ENCODE data around the gene TUBA8. TPM values are rescaled to one million over a fixed set of nuclear protein-coding genes. Genes with fewer than 3 reads are reported as not detected.

Gene TUBA8
- total RNA-seq, 1 donor, result 0.36 TPM

DNA sequence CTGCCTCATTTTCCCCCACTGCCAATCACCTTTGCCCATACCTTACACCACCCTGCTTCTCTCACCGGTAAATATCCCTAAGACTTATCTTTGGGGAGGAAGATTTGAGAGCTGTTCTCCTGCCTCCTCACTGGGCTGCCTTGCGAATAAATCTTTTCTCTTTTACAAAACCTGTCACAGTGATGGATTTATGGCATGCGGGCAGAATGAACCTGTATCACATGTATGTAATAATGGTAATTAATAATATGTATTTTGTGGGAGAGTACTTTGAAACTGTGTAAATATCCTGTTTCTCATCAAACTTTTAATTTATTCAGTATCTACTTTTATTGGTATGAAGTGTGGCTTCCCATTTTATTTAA is 35.8 kb downstream of the TUBA8 start:
- DNase-seq (ENCODE audit: insufficient read length, low spot score, missing footprints), result peak; percentile 41
- no peak overlapping the region for H3K27ac ChIP-seq (ENCODE audit: low read depth, low read length)
- no peaks in the 10 kb centered on the region for H3K36me3 ChIP-seq (ENCODE audit: insufficient read depth, low read length)
- H3K79me2 ChIP-seq (ENCODE audit: insufficient read depth, low read length), result no peaks in the 10 kb centered on the region
- no peak overlapping the region for H3K4me2 ChIP-seq (ENCODE audit: insufficient read depth, low read length)
- H4K20me1 ChIP-seq (ENCODE audit: insufficient read depth, low read length), result no peaks in the 10 kb centered on the region
- TF ChIP-seq, protein P1, sequence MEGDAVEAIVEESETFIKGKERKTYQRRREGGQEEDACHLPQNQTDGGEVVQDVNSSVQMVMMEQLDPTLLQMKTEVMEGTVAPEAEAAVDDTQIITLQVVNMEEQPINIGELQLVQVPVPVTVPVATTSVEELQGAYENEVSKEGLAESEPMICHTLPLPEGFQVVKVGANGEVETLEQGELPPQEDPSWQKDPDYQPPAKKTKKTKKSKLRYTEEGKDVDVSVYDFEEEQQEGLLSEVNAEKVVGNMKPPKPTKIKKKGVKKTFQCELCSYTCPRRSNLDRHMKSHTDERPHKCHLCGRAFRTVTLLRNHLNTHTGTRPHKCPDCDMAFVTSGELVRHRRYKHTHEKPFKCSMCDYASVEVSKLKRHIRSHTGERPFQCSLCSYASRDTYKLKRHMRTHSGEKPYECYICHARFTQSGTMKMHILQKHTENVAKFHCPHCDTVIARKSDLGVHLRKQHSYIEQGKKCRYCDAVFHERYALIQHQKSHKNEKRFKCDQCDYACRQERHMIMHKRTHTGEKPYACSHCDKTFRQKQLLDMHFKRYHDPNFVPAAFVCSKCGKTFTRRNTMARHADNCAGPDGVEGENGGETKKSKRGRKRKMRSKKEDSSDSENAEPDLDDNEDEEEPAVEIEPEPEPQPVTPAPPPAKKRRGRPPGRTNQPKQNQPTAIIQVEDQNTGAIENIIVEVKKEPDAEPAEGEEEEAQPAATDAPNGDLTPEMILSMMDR (IDR thresholded peaks at IDR 0.05; ENCODE audit: extremely low read depth, low read depth, low read length), result no peak
- peaks cover 4% of the 10 kb centered on the region for H3K4me1 ChIP-seq (ENCODE audit: insufficient read depth, low read length)
- no peak overlapping the region for H2AFZ ChIP-seq (ENCODE audit: low read length)
- H3K9me3 ChIP-seq (ENCODE audit: low read depth, low read length), result no peaks in the 10 kb centered on the region
- H3K4me3 ChIP-seq (ENCODE audit: insufficient read depth, low read length), result no peak overlapping the region
- H3K27me3 ChIP-seq (ENCODE audit: insufficient read depth, low read length), result no peaks in the 10 kb centered on the region

DNA sequence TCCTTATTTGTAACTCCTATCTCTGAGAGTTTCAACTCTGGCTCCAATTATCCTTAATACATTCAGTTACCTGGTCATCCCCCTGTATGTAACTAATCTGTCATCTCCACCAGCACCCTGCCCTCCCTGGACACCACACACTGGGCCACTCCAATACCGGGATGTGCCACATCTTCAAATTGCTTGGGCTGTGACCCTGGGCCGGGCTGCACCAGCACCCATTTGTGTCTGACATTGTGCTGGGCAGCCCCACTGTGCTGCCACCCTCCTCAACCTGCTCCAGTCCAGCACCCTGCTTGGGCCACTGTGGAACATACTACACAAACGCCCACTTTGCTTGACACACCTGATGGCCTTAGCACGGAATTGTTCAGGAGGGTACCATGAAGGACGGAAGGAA is 37.2 kb downstream of the TUBA8 start:
- DNase-seq (ENCODE audit: insufficient read length, low spot score, missing footprints), result no peak
- TF ChIP-seq, protein P1 (IDR thresholded peaks at IDR 0.05; ENCODE audit: extremely low read depth, low read depth, low read length), result no peak
- H4K20me1 ChIP-seq (ENCODE audit: insufficient read depth, low read length), result no peaks in the 10 kb centered on the region

DNA sequence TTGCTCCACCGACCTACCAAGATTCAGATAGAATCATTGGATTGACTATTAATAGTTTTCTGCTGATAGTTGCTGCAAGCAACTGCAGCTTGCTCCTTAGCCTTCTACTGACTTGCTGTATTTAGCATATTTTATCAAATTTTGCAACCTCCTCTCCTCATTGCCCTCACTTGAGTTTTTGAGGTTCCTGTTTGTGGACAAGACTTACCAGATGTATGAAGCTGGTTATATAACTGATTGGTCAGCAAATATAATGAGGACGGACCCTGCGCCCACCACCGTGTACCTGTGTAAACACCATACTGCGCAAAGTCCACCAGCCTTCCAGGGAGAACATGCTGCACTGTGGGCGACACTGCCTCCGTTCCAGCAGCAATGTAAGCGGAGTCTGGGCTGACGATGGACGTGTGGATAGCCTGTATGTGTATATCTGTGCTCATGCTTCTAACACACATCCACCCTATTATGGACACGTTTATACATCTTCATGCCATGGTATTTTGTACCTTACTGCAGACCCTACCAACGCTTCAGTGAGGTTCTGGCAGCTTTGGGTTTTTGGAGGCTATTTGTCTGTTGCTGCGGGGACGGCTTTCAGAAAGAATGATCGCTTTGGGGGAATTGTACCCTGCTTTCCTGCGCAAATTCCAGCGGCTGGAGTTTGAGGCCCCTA is 37.8 kb downstream of the TUBA8 start:
- H3K4me2 ChIP-seq (ENCODE audit: insufficient read depth, low read length), result no peak overlapping the region
- peaks cover 4% of the 10 kb centered on the region for H3K4me1 ChIP-seq (ENCODE audit: insufficient read depth, low read length)
- DNase-seq (ENCODE audit: insufficient read length, low spot score, missing footprints), result peak; percentile 8
- H3K4me3 ChIP-seq (ENCODE audit: insufficient read depth, low read length), result no peak overlapping the region
- no peak overlapping the region for H3K27ac ChIP-seq (ENCODE audit: low read depth, low read length)
- H4K20me1 ChIP-seq (ENCODE audit: insufficient read depth, low read length), result no peaks in the 10 kb centered on the region
- TF ChIP-seq, protein P1 (IDR thresholded peaks at IDR 0.05; ENCODE audit: extremely low read depth, low read depth, low read length), result no peak
- no peak overlapping the region for H2AFZ ChIP-seq (ENCODE audit: low read length)
- H3K79me2 ChIP-seq (ENCODE audit: insufficient read depth, low read length), result no peaks in the 10 kb centered on the region
- H3K36me3 ChIP-seq (ENCODE audit: insufficient read depth, low read length), result no peaks in the 10 kb centered on the region
- no peaks in the 10 kb centered on the region for H3K27me3 ChIP-seq (ENCODE audit: insufficient read depth, low read length)
- no peaks in the 10 kb centered on the region for H3K9me3 ChIP-seq (ENCODE audit: low read depth, low read length)

More for the DNA sequence above, 37.2 kb downstream of the TUBA8 start:
- Histone ChIP-seq H2AFZ (ENCODE audit: low read length) (no peak overlapping the region), H3K9me3 (ENCODE audit: low read depth, low read length) (no peaks in the 10 kb centered on the region), H3K4me3 (ENCODE audit: insufficient read depth, low read length) (no peak overlapping the region), H3K4me2 (ENCODE audit: insufficient read depth, low read length) (no peak overlapping the region), H3K27ac (ENCODE audit: low read depth, low read length) (no peak overlapping the region), H3K79me2 (ENCODE audit: insufficient read depth, low read length) (no peaks in the 10 kb centered on the region), H3K27me3 (ENCODE audit: insufficient read depth, low read length) (no peaks in the 10 kb centered on the region), H3K4me1 (ENCODE audit: insufficient read depth, low read length) (peaks cover 4% of the 10 kb centered on the region), H3K36me3 (ENCODE audit: insufficient read depth, low read length) (no peaks in the 10 kb centered on the region)

DNA sequence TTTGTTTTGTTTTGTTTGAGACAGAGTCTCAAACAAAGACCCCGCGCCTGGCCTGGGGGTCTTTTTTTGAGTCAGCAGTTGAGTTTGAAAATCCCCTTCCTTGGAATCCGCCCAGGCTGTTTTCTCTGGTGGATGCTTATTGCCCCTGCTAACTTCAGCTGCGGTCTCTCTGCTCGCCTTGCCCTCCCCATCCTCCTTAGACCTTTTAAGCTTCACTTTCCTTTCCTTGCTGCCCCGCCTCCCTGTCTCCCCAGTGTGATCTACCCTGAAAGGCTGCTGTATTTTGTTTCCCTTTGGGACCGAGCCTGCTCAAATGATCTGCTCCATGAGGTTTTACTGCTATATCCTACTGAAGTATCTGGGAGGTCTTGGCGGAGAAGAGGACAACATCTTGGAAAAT is 41.9 kb downstream of the TUBA8 start:
- no peak overlapping the region for H3K27ac ChIP-seq (ENCODE audit: low read depth, low read length)
- no peaks in the 10 kb centered on the region for H3K79me2 ChIP-seq (ENCODE audit: insufficient read depth, low read length)
- no peak overlapping the region for H3K4me2 ChIP-seq (ENCODE audit: insufficient read depth, low read length)
- H3K9me3 ChIP-seq (ENCODE audit: low read depth, low read length), result no peaks in the 10 kb centered on the region
- no peaks in the 10 kb centered on the region for H3K36me3 ChIP-seq (ENCODE audit: insufficient read depth, low read length)
- H3K4me1 ChIP-seq (ENCODE audit: insufficient read depth, low read length), result peaks cover 12% of the 10 kb centered on the region
- no peak overlapping the region for H2AFZ ChIP-seq (ENCODE audit: low read length)
- no peaks in the 10 kb centered on the region for H3K27me3 ChIP-seq (ENCODE audit: insufficient read depth, low read length)
- peak; percentile 53 for DNase-seq (ENCODE audit: insufficient read length, low spot score, missing footprints)
- H4K20me1 ChIP-seq (ENCODE audit: insufficient read depth, low read length), result no peaks in the 10 kb centered on the region
- TF ChIP-seq, protein P1 (IDR thresholded peaks at IDR 0.05; ENCODE audit: extremely low read depth, low read depth, low read length), result no peak
- no peak overlapping the region for H3K4me3 ChIP-seq (ENCODE audit: insufficient read depth, low read length)
